GM21515 (cell line): ENCODE data around the gene AKAP6.

Experiments
- ATAC-seq: cut with Tn5 transposase; IDR thresholded peaks from one replicate; pipeline ENCODE4 v1.9.1; 2021; ENCODE audit not compliant: unreplicated experiment

Gene AKAP6

GRCh38 chr14:32329146-32329545 is at the start of gene AKAP6:
Gene AKAP6, plus strand, starts transcription at chr14:32329298. Its CDS starts 104,196 bp downstream, at chr14:32433494.
- ATAC-seq, result no peak

- no peak for ATAC-seq
These were observed 42.5 kb upstream of the AKAP6 start for GRCh38 chr14:32286602-32287001.

GRCh38 chr14:32296366-32296765 is 32.7 kb upstream of the AKAP6 start:
- no peak for ATAC-seq

- no peak for ATAC-seq
These were observed 30.8 kb upstream of the AKAP6 start for GRCh38 chr14:32298346-32298745.

- ATAC-seq, result no peak
These were observed 29.0 kb upstream of the AKAP6 start for GRCh38 chr14:32300136-32300535.

- ATAC-seq, result no peak
These were observed 25.2 kb upstream of the AKAP6 start for GRCh38 chr14:32303865-32304264.

- ATAC-seq, result no peak
These were observed 24.8 kb upstream of the AKAP6 start for GRCh38 chr14:32304296-32304695.

GRCh38 chr14:32306549-32306948 is 22.5 kb upstream of the AKAP6 start:
- no peak for ATAC-seq

- ATAC-seq, result no peak
These were observed 21.1 kb upstream of the AKAP6 start for GRCh38 chr14:32307881-32308582.

- ATAC-seq, result no peak
These were observed 18.2 kb upstream of the AKAP6 start for GRCh38 chr14:32310876-32311275.

GRCh38 chr14:32311294-32312009 is 17.6 kb upstream of the AKAP6 start:
- no peak for ATAC-seq

- no peak for ATAC-seq
These were observed 17.1 kb upstream of the AKAP6 start for GRCh38 chr14:32312010-32312331.

GRCh38 chr14:32313844-32314376 is 15.2 kb upstream of the AKAP6 start:
- ATAC-seq, result no peak

GRCh38 chr14:32318087-32318795 is 10.9 kb upstream of the AKAP6 start:
- no peak for ATAC-seq

GRCh38 chr14:32319368-32320049 is 9.6 kb upstream of the AKAP6 start:
- ATAC-seq, result no peak

- no peak for ATAC-seq
These were observed 4.5 kb upstream of the AKAP6 start for GRCh38 chr14:32324601-32325000.

GRCh38 chr14:32327255-32327961 is 1.7 kb upstream of the AKAP6 start:
- ATAC-seq, result no peak

- ATAC-seq, result no peak
These were observed 690 bp downstream of the AKAP6 start for GRCh38 chr14:32329690-32330285.

- ATAC-seq, result no peak
These were observed 1.4 kb downstream of the AKAP6 start for GRCh38 chr14:32330351-32331111.
